HG03571 (cell line): Measurements from ENCODE around the gene SOX6.

Experiments used
- ATAC-seq: cut with Tn5 transposase; IDR thresholded peaks from one replicate; pipeline ENCODE4 v1.9.1; 2021; ENCODE audit not compliant: unreplicated experiment

The SOX6 gene

DNA sequence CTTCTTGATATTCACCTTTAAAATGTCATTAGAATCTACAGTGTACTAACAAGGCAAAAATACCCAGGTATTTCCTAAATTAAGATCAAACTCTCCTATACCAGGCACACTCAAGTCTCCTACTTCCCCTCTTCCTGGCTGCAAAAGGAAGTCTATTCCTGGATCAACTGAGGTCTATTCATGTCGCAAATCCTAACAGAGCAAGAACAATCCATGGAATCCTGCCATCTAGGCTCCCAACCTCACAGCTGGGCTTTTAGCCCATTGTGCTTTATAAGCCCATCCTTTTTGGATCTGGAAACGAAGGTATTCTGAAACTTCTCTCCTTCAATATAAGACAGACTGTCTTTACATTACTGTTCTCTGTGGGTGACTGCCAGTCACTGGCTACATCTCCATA is 161.8 kb downstream of the SOX6 start:
- ATAC-seq, result no peak

DNA sequence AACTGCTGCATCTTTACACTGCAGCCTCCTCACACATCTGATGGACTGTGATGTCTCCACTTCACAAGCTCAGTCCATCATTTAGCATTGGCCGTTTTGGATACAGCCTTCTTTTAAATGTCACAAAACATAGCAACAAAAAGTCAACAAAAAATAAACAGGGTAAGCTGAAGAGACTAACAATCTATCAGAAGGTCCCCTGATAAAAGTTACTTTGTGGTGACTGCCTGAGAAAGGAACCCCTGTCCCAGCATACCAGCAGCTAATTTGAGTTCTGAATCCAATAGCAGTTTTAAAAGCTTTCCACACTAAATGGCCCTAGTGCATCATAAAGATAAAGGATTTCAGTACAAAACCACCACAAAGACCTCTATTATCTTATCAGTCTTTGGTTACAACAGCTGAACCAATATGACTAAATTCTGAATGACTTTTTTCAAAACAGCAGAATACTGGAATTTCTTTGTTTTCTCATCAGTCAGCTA is 162.4 kb downstream of the SOX6 start:
- no peak for ATAC-seq

DNA sequence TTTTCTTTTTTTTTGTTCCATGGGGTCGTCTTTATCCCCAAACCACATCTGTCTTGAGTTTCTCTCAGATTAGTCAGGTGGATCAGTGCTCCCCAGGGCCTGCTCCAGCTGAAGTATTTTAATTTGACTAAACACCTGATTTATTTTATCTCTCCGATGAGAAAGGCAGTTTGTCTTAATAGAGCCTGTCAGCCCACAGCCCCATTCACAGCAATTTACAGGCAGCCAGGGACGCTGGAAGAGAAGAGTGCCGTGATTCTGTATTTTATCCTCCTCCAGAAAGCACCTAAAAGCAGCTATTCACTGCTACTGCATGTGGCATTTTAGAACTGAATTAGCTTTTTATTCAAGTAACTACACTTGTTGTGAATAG is 164.5 kb downstream of the SOX6 start:
- ATAC-seq, result no peak

DNA sequence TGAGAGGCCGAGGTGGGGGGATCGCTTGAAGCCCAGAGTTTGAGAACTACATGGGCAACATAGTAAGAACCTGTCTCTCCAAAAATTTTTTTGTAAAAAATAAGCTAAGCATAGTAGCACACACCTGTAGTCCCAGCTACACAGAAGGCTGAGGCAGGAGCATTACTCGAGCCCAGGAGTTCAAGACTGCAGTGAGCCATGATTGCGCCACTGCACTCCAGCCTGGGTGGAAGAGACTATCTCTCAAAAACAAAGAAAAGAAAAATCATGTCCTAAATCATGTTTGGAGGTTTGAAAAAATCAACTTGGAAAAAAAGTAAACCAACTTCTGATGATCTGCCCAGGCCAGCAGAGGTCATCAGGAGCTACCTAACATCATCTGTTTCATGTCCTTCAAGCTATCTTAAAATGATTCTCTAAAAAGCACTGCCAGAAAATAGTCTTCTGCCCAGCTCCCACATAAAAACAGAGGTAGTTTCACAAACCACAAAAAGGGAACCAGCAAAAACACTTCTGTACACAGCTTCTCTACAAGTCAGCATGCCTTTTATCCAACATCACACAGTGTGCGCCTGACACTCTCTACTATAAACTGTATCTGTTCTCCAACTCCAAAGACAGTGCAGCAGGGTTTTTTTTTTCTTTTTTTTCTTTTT is 165.0 kb downstream of the SOX6 start:
- no peak for ATAC-seq

DNA sequence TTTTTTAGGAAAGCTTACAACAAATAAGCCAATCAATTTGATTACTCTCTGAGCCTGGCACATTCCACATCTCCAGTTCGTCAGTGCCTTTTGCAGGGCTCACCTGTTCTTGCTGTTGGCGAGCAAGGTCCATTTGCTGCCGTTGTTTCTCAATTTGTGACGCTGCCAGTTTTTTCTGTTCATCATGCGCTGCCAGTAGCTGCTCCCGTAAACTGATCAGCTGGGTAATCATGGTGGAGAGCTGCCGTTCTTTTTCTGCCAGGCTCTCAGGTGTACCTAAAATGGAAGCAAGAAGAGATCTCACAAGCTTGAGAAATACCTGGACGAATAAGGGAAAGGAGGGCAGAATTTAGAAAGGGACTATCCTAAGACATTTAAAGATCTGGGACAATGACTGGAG is 169.7 kb downstream of the SOX6 start:
- ATAC-seq, result no peak

DNA sequence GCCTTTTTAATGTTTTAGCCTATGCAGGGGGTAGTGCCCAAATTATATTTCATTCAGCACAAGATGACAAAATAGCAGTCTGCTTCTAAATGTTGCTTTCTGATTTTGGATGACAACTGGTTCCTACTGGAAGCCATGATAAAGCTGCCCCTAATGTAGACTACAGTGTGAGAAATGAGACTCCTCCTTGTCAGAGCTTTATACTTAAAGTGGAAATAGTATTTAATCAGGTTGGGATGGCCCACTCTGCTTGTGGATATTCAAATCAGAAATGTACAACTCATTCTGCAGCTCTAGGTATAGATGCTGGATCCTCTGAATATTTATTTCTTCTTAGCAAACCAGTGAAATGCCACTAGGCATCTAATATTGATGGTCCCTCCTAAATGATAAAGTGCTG is 171.3 kb downstream of the SOX6 start:
- no peak for ATAC-seq

DNA sequence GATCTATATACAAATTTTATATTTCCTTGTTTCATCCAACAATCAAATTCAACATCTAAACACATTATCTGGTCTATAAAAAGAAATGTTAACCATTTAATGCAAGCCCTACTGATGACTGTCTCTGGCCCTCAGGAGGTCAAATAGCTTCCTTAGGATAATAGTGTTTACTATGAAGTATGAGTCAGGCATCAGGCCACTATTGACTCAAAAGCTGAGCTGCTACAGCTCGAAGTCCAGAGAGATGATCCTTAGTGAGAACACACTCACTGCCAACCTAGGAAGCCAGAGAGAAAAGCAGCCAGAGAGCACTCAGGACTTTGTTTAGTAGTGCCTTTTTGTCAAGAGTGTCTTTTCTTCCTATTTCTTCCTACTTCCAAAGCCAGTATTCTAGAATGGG is 171.8 kb downstream of the SOX6 start:
- no peak for ATAC-seq

DNA sequence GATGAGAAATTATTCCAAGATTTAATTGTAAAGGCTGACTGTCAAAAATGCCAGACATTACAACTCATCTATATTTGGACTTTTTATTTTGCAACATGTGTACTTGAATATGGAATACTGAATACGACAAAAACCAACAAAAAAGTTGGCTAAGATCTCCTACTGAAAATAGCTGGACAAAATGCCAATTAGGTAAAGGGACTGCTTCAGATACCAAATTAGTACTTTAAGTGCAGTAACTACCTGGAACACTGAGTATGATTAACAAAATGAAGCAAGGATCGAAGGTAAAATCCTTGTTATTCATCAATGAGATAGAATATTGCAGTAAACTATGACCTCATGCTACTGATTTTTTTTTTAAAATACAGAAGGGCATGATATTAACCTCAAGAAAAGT is 173.8 kb downstream of the SOX6 start:
- ATAC-seq, result no peak

DNA sequence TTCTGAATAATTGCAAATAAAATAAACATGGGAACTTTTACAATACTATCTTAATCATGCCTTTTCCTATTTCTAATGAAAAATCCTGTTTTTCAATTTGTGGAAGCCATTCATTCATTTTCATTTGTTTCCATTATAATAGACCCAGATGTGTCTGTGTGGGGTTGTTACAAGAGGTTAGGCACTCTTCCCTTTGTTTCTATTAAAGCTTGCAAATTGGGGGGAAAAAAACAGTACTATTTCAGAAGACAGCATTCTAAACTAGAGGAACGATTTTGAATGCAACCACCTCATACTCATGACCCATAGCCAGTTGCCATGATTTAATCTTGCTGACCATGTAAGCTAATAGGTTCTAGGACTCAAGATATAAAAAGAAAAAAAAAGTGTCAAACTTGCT is 175.5 kb downstream of the SOX6 start:
- no peak for ATAC-seq

DNA sequence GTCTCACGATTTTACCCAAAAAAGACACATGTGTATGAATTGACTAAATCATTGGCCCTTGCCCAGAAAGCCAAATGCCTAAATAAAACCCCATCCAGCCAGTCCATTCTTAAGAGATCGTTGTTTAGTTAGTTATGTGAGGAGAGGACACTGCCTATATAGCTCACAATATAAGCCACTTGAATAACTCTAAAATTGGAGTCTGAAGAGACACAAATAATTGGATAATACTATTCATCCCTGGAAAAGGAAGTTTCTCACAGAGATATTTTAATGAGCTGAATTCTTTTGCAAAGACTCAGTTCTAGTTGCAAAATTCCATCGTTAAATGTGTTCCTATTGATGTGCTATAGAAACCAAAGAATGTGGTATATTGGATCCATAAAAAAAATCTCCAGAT is 176.7 kb downstream of the SOX6 start:
- no peak for ATAC-seq

DNA sequence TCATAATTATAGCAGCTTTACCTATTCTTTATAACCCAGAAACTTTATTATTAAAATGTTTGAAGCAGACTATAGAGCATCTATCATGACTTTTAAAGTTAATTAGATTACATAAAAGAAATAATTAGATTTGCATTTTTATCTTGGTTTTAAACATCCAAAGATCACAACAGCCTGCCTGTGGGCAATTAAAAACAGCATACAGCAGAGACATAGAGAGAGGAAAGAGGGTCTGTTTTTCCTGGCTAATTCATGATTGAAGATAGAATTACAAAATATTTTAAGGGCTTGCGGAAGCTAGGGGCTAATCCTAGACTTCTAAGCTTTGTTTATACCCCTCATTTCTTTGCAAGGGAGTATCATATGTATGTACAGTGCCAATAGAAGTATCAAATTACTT is 178.1 kb downstream of the SOX6 start:
- ATAC-seq, result no peak

DNA sequence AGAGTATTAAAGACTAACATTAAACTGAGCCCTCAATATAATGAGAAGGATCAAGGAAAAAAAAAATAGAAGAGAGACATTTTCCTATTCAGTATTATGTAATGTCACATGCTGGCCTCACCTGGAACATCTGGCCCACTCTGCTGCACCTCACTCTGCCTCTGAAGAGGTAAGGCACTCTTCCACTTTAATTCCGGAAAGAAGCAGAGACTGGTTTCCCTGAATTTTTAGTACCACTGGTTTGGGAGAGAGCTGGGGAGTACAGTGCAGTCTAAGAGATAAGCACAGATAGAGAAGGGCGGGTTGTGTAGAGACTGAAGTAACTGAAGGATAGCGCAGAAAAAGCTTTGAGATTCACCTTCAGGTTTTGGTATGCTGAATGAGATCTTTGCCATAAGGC is 178.7 kb downstream of the SOX6 start:
- no peak for ATAC-seq

DNA sequence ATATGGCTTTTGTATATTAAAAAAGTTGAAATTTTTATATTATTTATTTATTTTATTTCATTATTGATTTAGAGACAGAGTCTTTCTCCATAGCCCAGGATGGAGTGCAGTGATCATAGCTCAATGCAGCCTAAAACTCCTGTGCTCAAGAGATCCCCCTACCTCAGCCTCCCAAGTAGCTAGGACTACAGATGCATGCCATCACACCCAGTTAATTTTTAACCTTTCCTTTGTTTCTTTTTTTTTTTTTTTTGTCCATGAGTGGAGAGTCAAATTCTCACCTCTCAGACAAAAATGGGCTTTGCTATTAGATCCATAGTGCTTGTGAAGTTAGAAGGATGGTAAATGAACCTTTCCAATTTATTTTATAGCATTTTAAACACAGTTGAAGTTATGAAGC is 182.5 kb downstream of the SOX6 start:
- no peak for ATAC-seq

DNA sequence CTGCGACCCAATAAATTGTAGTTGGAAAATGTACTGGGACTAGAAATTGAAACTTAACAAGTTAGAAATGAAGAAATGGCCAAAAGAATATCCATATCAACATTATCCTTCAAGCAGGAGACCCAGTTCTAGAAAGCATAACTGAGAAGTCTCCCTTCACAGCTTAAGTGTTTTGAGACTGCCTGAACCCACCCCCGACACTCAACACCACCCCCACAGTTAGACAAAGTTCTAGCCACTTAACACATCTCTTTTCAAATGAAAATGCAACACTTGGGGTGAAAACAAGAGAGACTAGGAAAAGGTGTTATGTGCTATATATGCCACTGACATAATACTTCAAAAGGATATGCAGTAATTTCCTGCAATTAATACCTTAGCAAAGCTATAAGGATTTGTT is 184.5 kb downstream of the SOX6 start:
- ATAC-seq, result no peak

DNA sequence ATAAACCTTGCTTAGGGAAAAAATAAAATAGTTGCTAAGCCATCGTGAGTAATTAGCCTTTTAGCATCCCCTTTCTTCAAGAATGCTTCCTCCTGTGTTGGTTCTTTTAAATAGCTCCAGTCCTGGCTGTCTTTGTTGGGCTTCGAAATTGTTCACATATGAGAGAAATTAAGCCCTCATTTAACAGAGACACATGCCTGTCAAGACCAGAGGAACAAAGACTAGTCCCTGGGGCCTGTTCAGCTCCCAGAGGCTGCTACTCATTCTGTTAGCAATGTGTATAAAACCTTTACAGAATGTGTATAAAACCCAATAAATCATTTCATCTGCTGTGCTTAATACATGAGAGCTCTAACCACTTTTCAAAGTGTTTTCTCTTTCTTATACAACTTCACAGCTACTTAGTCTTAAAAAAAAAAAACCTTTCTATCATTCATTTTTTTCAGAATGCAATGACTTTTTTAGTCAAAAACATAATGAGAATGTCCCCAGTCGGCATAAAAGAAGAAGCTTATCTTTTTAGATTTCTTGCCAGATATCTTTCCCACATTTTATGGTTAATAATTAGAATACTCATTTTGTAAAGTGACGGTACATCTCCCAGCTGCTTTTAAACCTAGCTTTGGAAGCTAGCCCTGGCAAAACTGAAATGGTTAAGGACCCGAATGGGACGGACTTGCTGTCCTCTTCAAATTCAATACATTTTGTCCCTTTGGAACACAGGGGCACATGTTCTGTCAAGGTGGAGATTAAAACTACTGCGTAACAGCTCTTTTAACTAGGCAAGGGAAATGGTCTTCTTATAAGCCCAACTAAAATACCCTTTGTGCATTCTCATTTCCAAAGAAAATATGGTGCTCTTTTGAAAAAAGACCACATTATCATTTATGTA is 186.1 kb downstream of the SOX6 start:
- no peak for ATAC-seq

DNA sequence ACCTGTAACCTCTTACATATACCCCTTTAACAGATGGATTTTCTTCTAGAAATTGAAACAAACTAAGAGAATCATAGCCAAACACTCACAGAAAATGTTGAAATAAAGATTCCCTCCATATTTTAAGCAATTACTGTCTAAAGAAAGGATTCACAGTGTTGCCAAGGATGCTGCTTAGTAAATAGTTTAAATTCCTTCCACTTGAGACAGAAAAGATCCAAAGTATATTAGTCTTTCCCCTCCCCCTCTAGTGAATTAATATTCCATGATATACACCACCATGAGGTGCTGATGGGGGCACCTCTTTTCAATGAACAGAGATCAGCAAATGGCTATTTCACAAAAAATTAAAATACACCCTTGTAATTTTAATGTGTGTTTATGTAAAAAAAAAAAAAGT is 186.8 kb downstream of the SOX6 start:
- no peak for ATAC-seq

DNA sequence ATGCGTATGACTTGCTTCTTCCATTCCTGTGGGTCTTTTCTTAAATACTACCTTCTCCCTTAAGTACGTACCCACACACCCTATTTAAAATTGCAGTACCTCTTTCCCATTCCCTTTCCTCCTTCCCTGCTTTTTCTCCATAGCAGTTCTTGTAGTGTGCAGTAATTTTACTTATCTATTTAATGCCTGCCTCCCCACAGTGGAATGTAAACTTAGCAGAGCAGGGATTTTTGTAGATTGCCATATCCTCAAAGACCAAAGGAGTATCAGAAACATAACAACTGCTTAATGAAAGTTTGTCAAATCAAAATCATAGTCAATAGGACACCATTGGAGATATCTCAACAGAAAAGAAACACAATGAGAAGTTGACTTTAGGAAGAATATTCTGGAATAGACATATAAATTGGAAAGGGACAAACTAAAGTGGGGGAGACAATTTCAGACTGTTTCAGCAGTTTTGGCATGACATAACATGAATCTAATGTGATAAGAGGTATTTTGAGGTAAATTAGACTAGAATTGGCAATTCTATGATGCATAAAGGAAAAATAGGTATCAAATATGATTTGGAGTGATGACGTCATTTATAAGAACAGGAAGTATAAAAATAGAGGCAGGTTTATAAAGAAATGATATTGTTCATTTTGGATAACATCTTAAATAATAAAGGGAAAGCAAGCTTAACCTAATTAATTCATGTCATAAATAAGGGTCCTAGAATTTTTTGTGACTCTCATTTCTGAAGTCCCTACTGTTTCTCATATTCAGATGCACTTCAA is 188.4 kb downstream of the SOX6 start:
- ATAC-seq, result no peak

DNA sequence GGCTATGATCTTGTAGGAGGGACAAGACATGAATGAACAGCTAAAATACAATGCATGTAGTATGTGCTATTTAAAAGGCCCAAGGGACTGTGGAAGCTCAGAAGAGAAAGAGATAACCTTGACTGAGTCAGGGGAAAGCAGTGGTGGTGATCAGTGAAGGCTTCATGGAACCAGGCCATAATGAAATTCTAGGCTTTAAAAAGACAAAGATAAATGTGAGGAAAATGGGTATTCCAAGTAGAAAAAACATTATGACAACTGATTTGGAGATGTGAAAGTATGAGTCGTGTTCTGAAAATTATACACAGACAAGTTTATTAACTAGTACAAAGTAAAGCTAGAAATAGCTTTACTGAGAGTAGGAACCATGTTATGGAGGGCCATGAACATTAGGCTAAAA is 189.8 kb downstream of the SOX6 start:
- ATAC-seq, result no peak

DNA sequence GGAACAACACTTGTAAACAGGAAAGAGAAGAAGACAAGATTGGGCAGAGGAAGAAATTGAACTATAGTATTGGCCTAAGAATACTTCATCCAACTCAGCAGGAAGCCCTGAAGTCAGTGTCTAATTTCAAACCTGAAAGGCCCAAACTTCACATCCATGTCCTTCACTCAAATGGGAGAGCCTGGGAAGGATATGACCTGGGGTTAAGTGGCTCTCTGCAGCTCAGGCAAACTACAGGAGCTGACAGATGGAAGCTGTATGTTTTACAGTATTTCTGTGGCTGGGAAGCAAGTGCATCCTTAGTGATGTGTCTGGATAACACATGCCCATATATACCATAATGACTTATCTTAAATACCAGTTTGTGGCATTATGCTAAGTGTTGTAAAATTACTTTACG is 196.2 kb downstream of the SOX6 start:
- no peak for ATAC-seq

DNA sequence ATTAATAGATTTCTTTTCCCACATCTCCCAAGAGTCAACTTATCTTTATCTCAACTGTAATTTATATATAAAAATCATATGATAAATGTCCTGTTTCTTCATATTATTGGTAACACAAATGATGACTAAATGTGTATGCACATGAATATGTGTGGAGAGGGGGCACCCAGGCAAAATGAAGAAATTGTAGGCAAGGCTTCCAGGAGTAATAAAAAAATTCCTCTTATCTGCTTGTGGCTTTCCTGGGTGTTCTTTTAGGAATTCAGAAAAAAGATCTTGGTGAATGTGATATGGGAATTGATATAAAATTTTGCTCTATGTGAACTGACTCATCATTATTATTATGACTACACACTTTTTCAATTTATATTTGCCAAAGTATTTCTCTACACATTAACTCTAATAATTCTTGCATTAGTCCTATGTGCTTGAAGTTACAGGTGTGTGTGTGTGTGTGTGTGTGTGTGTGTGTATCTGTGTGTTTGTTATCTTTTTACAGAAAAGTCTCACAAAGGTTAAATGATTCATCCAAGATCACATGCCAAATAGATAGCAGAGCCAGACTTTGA is 197.8 kb downstream of the SOX6 start:
- no peak for ATAC-seq

DNA sequence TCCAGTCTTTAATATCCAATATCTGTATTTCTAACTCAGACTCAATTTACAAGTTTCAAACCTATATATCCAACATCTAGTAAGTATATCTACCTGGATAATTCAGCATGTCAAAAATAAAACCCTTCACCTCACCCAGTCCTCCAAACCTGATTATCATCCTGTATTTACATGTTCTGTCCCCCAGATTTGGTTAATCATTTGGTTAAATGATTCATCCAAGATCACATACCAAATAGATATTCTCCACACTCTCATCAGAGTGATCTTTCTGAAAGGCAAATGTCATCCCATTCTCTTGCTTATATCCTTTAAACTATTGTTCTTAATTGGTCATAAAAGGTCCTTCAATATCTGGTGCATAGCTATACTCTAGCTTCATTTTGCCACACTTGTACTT is 199.0 kb downstream of the SOX6 start:
- no peak for ATAC-seq
